Stimulated activated CD4-positive, alpha-beta T cell treated with anti-CD3 and anti-CD28 coated beads, Interleukin-2, amount 100 ng/mL, for 4 hours (primary cell): ENCODE results near the gene MYMX.

Source experiments
- DNase-seq: peaks from one replicate; pipeline ENCODE4 v3.0.0-alpha.2; 2020; ENCODE audit warnings: low read depth

The MYMX gene

DNA sequence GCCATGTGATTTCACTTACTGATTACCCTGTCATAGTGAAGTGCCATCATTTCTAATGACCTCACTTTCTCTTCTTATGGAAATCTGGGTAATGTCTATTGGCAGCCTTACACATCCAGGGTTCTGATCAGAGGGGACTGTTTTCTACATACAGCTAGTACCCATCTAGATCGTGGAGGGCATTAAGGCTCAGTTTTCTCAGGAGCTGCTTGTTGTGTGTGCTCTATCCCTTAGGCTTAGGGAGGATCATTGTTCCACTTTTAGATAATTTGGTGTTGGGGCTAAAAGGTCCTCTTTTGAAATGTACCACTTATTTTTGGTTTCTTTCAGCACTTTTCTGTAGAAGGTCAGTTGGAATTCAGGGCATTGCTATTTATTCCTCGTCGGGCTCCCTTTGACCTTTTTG lies 34.0 kb downstream of the MYMX start:
- DNase-seq, result no peak

DNA sequence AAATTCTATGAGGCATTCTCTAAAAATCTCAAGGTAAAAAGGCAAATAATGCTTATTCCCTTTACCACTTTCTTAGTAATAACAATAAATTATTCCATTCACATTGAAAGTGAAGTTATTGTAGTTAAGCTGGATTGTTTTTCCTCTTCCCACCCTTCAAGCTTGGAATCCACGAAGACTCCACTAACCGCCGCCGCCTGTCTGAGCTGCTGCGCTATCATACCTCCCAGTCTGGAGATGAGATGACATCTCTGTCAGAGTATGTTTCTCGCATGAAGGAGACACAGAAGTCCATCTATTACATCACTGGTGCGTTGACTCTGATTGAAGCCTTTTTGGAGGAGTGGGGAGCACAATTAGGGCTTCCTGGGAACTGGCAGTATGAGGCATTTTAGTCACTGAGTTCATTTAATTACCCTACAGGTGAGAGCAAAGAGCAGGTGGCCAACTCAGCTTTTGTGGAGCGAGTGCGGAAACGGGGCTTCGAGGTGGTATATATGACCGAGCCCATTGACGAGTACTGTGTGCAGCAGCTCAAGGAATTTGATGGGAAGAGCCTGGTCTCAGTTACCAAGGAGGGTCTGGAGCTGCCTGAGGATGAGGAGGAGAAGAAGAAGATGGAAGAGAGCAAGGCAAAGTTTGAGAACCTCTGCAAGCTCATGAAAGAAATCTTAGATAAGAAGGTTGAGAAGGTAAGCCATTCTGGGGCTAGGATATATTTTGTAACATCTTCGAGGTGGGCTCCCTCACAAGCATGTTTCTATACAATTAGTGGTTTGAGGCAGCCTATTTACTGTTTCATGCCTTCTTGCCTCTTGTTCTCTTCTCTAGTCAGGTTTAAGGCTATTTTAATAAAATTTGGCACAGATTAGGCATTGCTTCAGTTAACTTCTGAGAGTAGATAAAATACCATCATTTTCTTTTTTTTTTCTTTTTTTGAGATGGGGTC lies 35.1 kb downstream of the MYMX start:
- no peak for DNase-seq

DNA sequence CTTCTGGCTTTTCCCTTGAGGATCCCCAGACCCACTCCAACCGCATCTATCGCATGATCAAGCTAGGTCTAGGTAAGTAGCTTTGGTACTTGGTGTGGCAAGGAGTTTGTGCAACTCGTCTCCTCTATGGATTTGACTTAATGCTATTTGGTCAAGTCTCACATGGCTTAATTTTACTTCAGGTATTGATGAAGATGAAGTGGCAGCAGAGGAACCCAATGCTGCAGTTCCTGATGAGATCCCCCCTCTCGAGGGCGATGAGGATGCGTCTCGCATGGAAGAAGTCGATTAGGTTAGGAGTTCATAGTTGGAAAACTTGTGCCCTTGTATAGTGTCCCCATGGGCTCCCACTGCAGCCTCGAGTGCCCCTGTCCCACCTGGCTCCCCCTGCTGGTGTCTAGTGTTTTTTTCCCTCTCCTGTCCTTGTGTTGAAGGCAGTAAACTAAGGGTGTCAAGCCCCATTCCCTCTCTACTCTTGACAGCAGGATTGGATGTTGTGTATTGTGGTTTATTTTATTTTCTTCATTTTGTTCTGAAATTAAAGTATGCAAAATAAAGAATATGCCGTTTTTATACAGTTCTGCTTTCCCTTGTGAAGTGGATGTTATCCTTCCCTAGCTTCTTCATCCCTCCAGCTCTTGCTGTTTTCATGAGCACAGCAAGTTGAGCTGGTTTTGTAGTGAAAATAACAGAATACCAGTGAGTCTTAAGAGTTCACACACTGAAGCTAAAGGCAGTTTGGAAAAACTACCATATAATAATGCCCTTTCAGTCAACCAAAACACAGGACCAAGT lies 36.8 kb downstream of the MYMX start:
- no peak for DNase-seq

DNA sequence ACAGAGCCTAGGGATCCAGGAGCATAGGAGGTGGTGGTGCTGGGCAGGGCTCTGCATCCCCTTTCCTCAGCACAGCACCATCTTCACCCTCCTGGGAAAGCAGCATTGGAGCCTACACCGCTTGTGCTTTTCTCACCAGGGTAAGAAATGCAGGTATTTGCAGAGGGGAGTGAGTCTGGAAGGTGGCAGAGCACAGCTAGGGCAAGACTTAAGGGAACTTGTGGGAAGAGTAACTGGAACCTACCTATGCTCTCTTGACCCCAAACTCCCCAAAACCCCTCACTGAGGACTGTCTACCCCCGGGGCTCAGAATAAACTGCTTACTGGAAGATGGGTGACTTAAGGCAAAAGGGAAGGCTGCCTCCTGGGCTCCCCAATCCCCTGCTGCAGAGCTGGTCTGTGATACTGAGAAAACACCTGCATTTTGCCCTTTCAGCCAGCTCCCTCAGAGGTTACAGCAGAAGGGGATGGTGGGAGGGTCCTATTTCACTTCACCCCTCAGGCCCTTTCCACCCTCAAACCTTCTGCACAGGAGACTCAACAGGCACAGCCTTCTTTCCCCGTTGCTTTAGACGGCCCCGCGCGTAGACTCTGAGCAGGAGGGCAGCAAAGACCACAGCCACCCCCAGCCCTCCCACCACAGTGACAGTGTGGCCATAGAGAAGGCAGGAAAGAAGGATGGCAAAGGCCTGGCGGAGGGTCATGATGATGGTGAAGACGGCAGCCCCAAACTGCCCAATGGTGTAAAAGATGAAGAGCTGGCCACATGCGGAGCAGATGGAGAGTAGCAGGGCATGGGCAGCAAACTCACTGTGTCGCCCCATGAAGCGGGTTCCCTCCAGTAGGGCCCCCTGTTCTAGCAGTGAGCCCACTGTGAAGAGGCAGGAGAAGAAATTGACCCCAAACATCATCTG lies 37.7 kb downstream of the MYMX start:
- DNase-seq, result no peak

DNA sequence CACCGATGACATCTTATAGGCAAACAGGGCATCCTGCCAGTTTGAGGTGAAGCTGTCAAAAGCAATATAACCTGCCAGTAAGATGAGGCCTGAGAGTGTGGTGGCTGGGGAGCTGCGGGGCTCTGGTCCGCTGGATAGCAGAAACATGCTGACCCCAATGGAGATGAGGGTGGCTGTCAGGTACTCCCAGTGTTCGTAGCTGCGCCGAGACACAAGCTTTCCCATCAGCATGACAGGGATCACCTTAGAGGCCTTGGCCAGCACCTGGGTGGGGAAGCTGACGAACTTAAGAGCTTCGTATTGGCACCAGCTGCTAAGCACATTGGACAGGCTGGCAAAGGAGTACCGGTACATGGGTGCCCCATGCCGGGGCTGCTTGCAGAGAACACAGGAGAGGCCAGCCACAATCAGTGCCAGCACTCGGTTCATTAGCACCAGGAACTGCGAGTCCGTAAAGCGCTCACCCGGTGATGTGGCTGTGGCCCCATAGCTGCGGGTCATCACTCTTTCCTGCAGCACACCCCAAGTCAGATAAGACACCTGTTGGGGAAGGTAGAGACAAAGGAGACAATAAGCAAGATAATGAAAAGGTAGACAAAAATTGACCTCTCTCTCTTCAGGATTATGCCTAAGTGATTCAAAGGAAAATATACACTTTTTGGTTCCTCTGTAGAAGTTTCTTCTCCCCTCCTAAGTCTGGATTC lies 38.5 kb downstream of the MYMX start:
- DNase-seq, result no peak

DNA sequence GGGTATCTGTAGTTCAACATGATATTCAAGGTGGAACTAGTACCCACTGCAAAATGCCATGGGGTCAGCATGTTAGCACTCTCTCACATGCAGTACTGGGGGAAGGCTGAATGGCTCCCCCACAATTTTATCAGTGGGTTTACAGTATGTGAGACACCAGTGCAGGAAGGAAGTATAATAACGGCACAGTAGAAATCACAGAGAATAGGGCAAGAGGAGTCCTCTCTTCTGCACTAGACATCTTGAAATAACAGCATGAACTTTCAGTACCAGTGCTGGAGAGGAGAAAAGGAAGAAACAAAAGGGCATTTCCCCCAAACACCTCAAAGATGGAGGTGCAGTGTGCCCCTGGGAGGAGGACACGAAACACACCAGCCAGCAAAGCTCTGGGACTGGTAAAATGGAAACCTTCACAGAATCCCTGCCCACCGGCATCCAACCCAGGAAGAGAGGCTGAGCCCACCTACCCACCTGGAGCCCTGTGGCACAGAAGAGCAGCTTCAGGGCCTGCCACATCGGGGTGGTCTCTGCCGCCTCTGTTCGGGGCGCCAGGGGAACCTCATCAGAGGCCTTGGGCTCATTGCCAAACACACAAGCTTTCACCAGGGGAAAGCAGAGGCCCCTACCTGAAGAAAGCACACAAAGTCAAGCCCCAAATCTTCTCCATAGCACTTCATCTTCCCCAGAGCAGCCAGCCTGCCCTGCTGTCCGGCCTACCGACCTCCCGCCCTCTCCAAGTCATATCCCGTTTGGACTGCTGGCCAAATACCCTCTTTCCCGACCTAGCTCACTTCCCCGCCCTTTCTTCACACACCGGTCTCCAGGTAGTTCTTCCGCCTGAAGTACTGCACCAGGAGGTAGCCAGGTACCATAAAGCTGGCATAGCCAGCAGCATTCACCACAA lies 39.4 kb downstream of the MYMX start:
- DNase-seq, result no peak

DNA sequence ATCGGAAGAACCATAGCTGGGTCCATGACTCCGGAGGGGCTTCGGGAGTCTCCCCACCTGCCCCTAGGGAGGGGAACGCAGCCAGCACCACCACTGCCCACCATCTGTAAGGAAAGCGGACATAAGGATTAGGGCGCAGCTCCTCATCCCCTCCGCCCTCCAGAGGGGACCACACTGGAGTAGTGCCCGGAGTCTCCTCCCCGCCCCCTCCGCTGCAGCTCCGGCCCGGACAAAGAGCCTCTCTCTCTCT lies 40.0 kb downstream of the MYMX start:
- DNase-seq, result no peak

DNA sequence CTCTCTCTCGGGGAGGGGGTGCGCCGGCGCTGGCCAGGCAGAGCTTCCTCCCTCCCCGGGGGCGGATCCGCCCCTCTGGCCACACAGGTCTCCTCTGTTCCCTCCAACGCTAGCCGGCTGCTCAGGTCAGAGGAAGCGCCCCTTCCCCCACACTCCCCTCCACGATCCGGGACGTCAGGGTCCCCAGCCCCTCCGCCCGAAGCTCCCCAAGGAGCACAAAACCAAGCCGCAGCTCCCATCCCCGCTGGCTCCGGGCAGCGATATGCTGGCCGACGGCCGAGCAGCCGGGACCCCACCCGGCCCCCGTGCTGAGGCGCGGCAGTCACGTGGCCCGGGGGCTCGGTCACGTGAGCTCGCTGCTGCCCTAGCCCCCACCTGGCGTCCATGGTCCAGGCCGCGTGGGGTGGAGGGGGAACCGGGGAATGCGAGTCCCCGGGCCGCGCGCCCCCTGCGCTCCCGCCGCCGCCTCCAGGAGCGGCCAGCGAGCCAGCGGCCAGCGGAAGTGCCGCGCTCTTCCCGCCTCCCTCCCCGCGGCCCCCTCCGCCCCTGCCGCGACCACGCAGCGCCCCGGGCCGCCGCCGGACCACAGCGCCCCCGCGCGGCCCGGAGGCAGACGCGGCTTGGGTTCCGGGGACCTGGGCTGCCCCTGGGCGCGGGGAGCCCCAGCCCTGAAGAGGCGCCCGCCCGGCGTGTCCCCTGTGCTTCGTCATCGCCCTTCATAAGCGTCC lies 40.5 kb downstream of the MYMX start, which contains the start of gene SLC35B2:
SLC35B2 (minus strand) TSS at position 504 of the 728 bp plus-strand sequence; CDS start at position 386, 118 bp downstream.
- DNase-seq, result peak; percentile 51

DNA sequence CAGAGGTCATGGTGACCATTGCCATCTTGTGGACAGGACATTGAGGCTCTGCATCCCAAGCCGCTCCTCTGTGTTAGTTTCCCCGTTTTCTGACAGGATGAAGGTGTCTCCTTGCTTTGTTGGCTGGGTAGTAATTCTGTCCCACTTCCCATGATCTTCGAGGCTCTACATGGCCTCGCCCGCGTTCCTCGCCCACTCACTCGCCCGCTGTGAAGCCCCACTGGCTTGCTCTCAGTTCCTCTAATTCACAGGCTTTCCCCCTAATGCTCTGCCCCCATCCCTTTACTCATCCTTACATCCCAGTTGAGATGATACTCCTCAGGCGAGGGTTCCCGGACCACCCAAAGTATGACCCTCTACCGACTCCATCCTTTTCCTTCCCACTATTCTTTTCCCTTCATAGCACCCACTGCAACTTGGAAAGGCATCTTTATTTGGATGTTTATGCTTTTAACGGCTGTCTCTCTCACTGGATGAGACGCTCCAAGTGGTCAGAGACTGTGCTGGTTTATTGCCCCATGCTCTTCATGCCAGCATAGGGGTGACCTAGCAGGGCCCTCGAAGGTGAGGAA lies 41.1 kb downstream of the MYMX start:
- no peak for DNase-seq

DNA sequence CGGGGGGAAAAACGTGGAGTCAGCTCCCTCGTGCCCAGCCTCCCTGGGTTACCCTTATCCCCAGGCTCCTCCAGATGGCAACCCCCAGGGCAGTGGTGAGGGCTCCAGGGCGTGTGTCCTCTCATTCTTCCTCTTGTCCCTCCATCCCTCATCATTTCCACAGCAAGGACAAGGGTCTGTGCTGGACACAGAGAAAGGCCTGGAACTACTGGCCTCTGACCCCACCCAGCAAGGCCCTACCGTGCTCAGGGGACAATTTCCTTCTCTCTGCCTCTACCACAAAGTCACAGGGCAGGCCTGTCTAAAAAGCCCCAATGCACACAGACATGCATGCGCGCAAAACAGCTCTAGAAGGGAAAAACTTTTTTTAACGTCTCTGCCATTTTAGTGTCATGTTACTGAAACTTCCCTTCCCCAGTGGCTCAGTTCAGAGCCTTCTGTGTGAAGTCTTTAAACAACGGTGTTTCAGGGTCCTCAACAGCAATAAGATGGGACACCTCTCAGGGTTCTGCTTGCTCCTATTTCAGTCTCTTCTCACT lies 41.7 kb downstream of the MYMX start:
- no peak for DNase-seq

DNA sequence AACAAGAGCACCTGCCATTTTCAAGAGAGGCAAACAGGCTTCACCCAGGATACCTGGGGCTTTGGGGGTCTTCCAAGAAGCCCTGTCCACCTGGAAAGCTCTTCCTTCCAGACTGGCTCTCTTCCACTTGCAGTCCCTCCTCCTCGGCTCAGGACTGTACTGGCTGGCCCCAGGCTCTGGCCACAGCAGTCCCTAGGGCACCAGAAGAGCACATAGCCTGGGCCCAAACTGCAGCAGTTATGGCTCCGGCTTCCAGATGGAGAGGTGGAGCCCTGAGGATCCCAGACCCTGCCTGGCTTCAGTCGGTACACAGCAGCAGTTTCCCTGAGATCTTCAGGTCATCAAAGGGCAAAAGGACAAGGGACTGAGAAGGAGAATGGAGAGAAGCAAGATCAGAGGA lies 42.2 kb downstream of the MYMX start:
- DNase-seq, result no peak

DNA sequence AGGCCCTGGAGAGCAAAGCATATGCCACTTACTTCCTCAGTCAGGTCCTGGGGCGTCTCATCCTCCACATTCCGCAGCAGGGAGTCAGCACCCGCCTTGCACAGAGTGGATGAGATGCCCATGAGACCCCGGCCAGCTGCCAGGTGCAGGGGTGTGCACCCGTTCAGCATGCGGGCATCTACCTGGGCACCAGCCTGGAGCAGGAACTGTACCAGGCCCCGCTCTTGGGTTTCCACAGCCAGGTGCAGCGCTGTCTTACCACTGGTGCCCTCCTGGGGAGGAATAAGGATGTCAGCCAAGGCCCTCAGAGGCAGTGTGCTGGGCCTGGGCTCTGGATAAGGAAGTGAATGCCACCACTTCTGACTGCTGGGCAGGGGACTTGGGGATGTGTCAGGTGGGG lies 43.3 kb downstream of the MYMX start:
- DNase-seq, result no peak

DNA sequence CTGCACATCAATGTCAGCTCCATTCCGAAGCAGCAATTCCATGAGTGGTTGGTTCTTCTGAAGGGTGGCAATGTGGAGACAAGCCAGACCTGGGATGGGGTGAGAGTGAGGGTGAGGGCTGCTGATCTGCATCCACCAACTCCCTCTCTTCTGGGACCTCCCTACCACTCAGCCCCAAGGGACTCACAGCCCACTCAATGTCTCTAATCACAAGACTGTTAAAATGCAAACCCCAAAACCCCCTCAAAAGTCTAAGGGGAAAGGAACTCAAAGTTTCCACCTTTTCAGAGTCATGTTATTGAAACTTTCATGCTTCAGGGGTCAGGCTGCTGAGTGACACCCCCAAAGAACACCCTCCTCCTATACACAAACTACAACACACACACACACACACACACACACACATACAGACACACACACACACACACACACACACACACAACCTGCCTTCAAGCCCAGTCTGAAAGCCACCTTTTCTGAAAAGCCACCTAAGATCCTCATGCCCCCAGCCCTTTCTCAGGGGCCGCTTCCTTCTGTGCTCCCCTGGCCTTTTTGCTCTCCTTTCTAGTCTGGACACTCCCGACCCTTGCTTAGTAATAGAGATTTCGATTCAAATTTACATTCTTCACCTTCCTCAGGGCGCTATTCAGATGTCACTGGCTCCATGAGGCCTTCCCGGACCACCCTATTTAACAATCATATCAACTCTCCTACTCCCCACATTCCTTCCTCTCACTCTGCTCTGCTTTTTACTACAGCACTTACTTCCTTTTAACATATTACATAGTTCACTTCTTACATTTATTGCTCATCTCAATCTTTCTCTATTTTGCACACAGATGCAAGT lies 43.9 kb downstream of the MYMX start:
- no peak for DNase-seq

DNA sequence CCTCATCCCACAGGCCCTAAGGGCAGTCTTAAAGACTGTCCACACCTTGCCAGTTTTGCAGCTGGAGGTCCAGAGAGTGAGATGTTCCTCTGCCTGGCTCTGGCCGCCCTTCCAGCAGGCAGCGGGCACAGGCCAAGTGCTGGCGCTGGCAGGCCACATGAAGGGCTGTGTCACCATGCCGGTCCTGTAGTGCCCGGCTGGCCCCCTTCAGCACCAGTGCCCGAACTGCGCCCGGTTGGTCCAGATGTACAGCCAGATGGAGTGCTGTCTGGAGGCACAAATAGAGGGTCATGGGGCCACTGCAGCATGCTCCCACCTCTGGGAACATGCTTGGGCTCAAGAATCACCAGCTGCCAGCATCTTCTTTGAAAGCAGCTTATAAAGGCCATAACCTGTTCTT lies 44.9 kb downstream of the MYMX start:
- DNase-seq, result no peak

DNA sequence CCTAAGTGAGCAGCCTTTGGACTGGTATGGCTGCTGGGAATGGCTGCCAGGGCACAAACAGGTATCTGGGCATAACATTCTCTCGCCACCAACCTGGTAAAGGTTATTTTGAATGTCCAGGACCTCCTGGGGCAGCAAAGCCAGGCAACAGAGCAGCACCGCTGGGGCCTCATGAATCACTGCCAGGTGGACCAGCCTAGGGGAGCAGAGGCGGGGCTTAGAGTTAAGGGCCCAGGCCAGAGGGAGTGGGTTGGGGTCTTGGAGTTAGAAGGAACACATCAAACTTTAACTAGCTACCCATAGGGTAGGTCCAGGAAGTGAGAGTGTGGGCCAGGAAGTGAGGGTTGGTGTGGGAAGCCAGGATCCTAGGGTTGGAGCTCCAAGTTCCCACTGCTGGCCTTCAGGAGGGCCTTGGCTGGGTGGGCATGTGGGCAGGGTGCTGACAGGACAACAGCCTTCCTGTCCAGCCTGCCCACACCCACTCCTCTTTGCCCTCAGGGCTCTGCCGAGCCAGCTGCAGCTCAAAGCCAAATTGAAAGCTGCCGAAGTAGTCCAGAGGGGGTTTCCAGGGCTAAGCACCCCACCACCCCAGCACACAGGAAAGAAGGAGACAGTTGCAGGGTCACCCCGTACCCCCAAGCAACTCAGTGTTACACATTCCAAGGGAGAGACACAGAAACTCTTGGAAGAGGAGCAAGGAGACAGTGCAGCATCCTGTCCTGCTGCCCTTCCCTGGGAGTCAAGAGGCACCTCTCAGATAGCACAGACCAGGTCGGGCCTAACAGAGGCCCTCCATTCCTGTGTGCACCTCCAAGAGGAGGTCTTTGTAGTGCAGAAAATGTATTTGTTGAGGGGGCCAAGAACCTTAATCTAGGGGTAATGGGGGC lies 46.0 kb downstream of the MYMX start:
- no peak for DNase-seq

DNA sequence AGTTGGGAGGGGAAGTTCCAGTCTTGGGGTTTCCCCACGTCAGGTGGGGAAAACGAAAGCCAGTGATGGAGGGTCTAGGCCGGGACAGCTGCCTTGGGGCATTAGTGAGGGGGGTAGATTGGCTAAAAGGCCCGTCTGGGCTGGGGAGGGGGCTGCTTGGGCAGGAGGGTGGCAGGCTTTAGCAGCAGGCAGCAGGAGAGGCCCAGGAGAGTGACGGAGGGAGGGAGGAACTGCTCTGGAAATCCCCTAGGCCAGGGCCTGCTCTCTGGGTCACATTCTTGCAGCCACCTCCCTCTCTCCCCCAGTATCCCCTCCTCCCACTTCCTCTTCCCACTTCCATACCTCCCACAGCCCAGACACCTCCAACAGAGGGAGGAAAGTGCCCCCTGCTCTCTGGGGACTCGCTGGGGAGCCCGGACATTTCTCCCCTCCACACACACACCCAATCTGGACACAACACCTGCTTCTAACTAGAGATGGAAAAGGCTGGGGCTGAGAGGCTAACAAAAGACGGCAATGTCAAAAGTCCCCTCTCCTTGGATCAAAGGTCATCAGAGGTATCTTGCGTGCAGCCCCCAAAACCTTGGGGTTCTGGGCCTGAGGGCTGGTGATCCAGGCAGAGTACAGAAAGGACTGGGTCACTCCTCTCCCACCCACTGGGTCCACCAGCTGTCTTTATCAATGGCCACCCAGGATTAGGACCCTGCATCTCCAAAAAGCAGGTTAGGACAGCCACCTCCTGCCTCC lies 46.8 kb downstream of the MYMX start:
- DNase-seq, result no peak
